Liver (tissue), 3 donors: ENCODE data around the gene CCR4.

Experiments
- CTCF ChIP-seq: fragments of 150-350 bp; IDR thresholded peaks from 2 replicates; pipeline ENCODE4 v1.5.1; 2017; ENCODE audit warnings: improper control_type of control experiment, low read depth, low read length; ENCODE audit not compliant: missing input control
- EGR1 ChIP-seq, 2 donors: IDR thresholded peaks; 2 replicates each; pipeline ENCODE4 v1.6.1; 2016 to 2018; ENCODE audit warnings: antibody characterized with exemption in 2 of 2, low read depth in 2 of 2
- FOXA1 ChIP-seq: IDR thresholded peaks from 2 replicates; pipeline ENCODE4 v1.6.1; 2016; ENCODE audit warnings: antibody characterized with exemption
- HNF4A ChIP-seq, 2 donors: conservative IDR thresholded peaks; 2 replicates each; pipeline ENCODE4 v1.6.1; 2016; ENCODE audit warnings: antibody characterized with exemption in 2 of 2, mild to moderate bottlenecking in 2 of 2
- HNF4G ChIP-seq: IDR thresholded peaks from 2 replicates; pipeline ENCODE4 v1.6.1; 2016; ENCODE audit warnings: antibody characterized with exemption
- JUND ChIP-seq, 2 donors: IDR thresholded peaks; 2 replicates each; pipeline ENCODE4 v1.6.1; 2016; ENCODE audit warnings: antibody characterized with exemption in 2 of 2
- RAD21 ChIP-seq, 2 donors: IDR thresholded peaks; 2 replicates each; pipeline ENCODE4 v1.6.1; 2016; ENCODE audit warnings: antibody characterized with exemption in 2 of 2, mild to moderate bottlenecking in 2 of 2
- RXRA ChIP-seq, 2 donors: IDR thresholded peaks; 2 replicates each; pipeline ENCODE4 v1.6.1; 2017 to 2018; ENCODE audit warnings: antibody characterized with exemption in 2 of 2, mild to moderate bottlenecking in 1 of 2
- TAF1 ChIP-seq: conservative IDR thresholded peaks from 2 replicates; pipeline ENCODE4 v1.6.1; 2016; ENCODE audit warnings: antibody characterized with exemption, mild to moderate bottlenecking
- YY1 ChIP-seq: IDR thresholded peaks from 2 replicates; pipeline ENCODE4 v1.6.1; 2016; ENCODE audit warnings: antibody characterized with exemption, mild to moderate bottlenecking
- ZBTB33 ChIP-seq: IDR thresholded peaks from 2 replicates; pipeline ENCODE4 v1.6.1; 2016; ENCODE audit warnings: antibody characterized with exemption
- TF ChIP-seq, protein P1 (sequence below): IDR thresholded peaks from 2 replicates; pipeline ENCODE4 v1.6.1; 2016; ENCODE audit warnings: antibody characterized with exemption
- TF ChIP-seq, protein P2 (sequence below): IDR thresholded peaks from 2 replicates; pipeline ENCODE4 v1.6.1; 2016; ENCODE audit warnings: antibody characterized with exemption
- TF ChIP-seq, protein P3 (sequence below): IDR thresholded peaks from 2 replicates; pipeline ENCODE4 v1.6.1; 2016; ENCODE audit warnings: antibody characterized with exemption, mild to moderate bottlenecking
- donor health status: healthy.
- donor health status: healthy.

- TF ChIP-seq RXRA (IDR thresholded peaks at IDR 0.05) = no peak
- TF ChIP-seq, protein P1, sequence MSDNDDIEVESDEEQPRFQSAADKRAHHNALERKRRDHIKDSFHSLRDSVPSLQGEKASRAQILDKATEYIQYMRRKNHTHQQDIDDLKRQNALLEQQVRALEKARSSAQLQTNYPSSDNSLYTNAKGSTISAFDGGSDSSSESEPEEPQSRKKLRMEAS = no peak
- TF ChIP-seq CTCF = no peak
- TF ChIP-seq YY1 = no peak
- no peak for TF ChIP-seq RAD21 (IDR thresholded peaks at IDR 0.05)
- no peak for TF ChIP-seq JUND (IDR thresholded peaks at IDR 0.05)
- TF ChIP-seq TAF1 = no peak
- TF ChIP-seq, protein P2, sequence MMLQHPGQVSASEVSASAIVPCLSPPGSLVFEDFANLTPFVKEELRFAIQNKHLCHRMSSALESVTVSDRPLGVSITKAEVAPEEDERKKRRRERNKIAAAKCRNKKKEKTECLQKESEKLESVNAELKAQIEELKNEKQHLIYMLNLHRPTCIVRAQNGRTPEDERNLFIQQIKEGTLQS = no peak
- no peak for TF ChIP-seq EGR1 (IDR thresholded peaks at IDR 0.05; ENCODE audit: low read depth in 2 of 2)
- no peak for TF ChIP-seq ZBTB33
- TF ChIP-seq, protein P3, sequence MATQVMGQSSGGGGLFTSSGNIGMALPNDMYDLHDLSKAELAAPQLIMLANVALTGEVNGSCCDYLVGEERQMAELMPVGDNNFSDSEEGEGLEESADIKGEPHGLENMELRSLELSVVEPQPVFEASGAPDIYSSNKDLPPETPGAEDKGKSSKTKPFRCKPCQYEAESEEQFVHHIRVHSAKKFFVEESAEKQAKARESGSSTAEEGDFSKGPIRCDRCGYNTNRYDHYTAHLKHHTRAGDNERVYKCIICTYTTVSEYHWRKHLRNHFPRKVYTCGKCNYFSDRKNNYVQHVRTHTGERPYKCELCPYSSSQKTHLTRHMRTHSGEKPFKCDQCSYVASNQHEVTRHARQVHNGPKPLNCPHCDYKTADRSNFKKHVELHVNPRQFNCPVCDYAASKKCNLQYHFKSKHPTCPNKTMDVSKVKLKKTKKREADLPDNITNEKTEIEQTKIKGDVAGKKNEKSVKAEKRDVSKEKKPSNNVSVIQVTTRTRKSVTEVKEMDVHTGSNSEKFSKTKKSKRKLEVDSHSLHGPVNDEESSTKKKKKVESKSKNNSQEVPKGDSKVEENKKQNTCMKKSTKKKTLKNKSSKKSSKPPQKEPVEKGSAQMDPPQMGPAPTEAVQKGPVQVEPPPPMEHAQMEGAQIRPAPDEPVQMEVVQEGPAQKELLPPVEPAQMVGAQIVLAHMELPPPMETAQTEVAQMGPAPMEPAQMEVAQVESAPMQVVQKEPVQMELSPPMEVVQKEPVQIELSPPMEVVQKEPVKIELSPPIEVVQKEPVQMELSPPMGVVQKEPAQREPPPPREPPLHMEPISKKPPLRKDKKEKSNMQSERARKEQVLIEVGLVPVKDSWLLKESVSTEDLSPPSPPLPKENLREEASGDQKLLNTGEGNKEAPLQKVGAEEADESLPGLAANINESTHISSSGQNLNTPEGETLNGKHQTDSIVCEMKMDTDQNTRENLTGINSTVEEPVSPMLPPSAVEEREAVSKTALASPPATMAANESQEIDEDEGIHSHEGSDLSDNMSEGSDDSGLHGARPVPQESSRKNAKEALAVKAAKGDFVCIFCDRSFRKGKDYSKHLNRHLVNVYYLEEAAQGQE = no peak
- TF ChIP-seq HNF4A (conservative IDR thresholded peaks at IDR 0.05) = no peak
- TF ChIP-seq HNF4G = no peak
- TF ChIP-seq FOXA1 = no peak
These were observed 37.7 kb downstream of the CCR4 start for GRCh38 chr3:32989171-32989570.
